8988T (cell line): ENCODE results near the gene HOXA5.

ENCODE experiments used
- DNase-seq: peaks from one replicate; pipeline ENCODE4 v3.0.0; 2011

Gene HOXA5

GRCh38 chr7:27182285-27182841 is 38.9 kb upstream of the HOXA5 start:
- no peak for DNase-seq

GRCh38 chr7:27181795-27182275 is 38.4 kb upstream of the HOXA5 start:
- DNase-seq: no peak

- no peak for DNase-seq
These were observed 37.2 kb upstream of the HOXA5 start for GRCh38 chr7:27180431-27181420.

GRCh38 chr7:27179503-27180430 is 36.3 kb upstream of the HOXA5 start:
- peak; percentile 97 for DNase-seq

GRCh38 chr7:27179030-27179429 is 35.5 kb upstream of the HOXA5 start:
- DNase-seq: no peak

GRCh38 chr7:27178366-27178765 is 34.9 kb upstream of the HOXA5 start:
- no peak for DNase-seq

GRCh38 chr7:27177795-27178320 is 34.4 kb upstream of the HOXA5 start:
- DNase-seq: no peak

GRCh38 chr7:27176962-27177794 is 33.7 kb upstream of the HOXA5 start:
- DNase-seq: no peak

GRCh38 chr7:27176524-27176845 is 33.0 kb upstream of the HOXA5 start:
- no peak for DNase-seq

GRCh38 chr7:27175626-27176523 is 32.4 kb upstream of the HOXA5 start:
- no peak for DNase-seq

GRCh38 chr7:27174874-27175625 is 31.6 kb upstream of the HOXA5 start:
- DNase-seq: no peak

- DNase-seq: no peak
These were observed 30.7 kb upstream of the HOXA5 start, which contains the start of gene HOXA10 for GRCh38 chr7:27173956-27174873. HOXA10 (minus strand) TSS chr7:27174320; CDS start chr7:27174306, 14 bp downstream.

GRCh38 chr7:27173511-27173955 is 30.1 kb upstream of the HOXA5 start:
- DNase-seq: no peak

GRCh38 chr7:27172823-27173510 is 29.5 kb upstream of the HOXA5 start:
- no peak for DNase-seq

- no peak for DNase-seq
These were observed 28.9 kb upstream of the HOXA5 start for GRCh38 chr7:27172315-27172774.

- no peak for DNase-seq
These were observed 28.3 kb upstream of the HOXA5 start for GRCh38 chr7:27171637-27172314.

GRCh38 chr7:27171325-27171636 is 27.8 kb upstream of the HOXA5 start:
- no peak for DNase-seq
